ENCODE measurements around the gene MIAT. TPM values are rescaled to one million over a fixed set of nuclear protein-coding genes. Genes with fewer than 3 reads are reported as not detected.

MIAT gene
- total and polyA plus RNA-seq, 12 donors: 0.18 to 23.9 (median 3.1) TPM

DNA sequence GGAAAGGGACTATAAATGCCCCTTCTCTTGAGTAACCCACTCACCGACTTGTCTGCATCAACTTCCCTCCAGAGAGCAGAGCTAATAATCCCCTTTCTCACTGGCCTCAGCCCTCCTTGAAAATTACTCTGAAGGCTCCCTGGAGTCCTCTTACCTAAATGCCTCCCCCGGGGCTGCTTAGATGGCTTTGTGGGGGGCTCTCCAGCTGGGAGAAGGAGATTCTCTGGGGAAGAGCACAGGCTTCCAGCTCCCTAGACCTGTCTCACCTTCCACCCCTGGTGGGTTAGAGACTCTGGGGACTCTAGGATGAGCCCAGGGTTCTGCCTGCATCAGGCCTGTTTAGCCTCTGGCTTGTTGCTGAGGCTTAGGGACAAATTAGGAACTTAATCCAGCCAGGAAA, 39.8 kb downstream of the MIAT start:
- intact Hi-C loops (cut with DNase I): no loop called here
- Histone ChIP-seq H3K27ac (no peak overlapping the region), H3K36me3 (replicated peaks in 1 of 2) (no peaks in the 10 kb centered on the region), H3K9me3 (replicated peaks in 1 of 3) (no peaks in the 10 kb centered on the region), H3K4me3 (no peak overlapping the region), H3K4me1 (replicated peaks in 1 of 2) (no peaks in the 10 kb centered on the region), H3K27me3 (no peaks in the 10 kb centered on the region)
- WGBS, 4 donors: 72 to 91% (median 82%) methylated on average over 2 of the region's 2 CpGs
- no peak for DNase-seq
- TF ChIP-seq POLR2A (IDR thresholded peaks at IDR 0.05): no peak
- TF ChIP-seq, protein P1, sequence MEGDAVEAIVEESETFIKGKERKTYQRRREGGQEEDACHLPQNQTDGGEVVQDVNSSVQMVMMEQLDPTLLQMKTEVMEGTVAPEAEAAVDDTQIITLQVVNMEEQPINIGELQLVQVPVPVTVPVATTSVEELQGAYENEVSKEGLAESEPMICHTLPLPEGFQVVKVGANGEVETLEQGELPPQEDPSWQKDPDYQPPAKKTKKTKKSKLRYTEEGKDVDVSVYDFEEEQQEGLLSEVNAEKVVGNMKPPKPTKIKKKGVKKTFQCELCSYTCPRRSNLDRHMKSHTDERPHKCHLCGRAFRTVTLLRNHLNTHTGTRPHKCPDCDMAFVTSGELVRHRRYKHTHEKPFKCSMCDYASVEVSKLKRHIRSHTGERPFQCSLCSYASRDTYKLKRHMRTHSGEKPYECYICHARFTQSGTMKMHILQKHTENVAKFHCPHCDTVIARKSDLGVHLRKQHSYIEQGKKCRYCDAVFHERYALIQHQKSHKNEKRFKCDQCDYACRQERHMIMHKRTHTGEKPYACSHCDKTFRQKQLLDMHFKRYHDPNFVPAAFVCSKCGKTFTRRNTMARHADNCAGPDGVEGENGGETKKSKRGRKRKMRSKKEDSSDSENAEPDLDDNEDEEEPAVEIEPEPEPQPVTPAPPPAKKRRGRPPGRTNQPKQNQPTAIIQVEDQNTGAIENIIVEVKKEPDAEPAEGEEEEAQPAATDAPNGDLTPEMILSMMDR (IDR thresholded peaks at IDR 0.05): no peak

DNA sequence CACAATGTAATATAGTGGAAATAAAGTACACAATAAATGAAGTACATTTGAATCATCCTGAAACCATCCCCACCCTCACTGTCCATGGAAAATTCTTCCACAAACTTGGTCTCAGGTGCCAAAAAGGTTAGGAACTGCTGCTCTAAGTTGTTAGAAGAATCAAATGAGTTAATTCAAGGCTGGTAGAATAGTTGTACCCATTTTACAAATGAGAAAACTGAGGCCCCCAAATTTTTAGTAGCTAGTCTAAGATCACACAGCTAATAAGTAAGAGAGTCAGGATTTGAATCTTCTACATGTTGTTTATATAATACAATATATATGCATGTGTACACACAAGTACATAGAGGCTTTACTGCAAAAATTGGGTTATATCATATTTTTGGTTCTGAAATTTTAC, 43.1 kb downstream of the MIAT start:
- no peak for DNase-seq
- TF ChIP-seq, protein P1 (IDR thresholded peaks at IDR 0.05): no peak
- no peak for TF ChIP-seq POLR2A (IDR thresholded peaks at IDR 0.05)
- Histone ChIP-seq H3K4me3 (no peak overlapping the region), H3K27ac (no peak overlapping the region), H3K9me3 (replicated peaks in 1 of 3) (no peaks in the 10 kb centered on the region), H3K36me3 (replicated peaks in 1 of 2) (no peaks in the 10 kb centered on the region), H3K27me3 (no peaks in the 10 kb centered on the region), H3K4me1 (replicated peaks in 1 of 2) (no peaks in the 10 kb centered on the region)
- intact Hi-C loops (cut with DNase I): no loop called here

DNA sequence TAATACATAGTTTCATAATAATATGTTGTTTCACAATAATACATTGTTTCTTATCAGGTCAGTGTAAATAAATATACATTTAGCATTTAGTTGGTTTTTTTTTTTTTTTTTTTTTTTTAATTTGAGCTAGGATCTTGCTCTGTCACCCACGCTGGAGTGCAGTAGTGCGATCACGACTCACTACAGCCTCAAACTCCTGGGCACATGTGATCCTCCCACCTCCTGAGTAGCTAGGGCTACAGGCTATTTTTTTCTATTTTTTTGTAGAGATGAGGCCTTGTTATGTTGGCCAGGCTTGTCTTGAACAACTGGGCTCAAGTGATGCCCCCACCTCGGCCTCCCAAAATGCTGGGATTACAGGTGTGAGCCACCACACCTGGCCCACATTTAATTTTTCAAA, 43.5 kb downstream of the MIAT start:
- TF ChIP-seq POLR2A (IDR thresholded peaks at IDR 0.05): no peak
- TF ChIP-seq, protein P1 (IDR thresholded peaks at IDR 0.05): no peak
- 91 to 100% (median 97%) methylated on average over 4 of the region's 4 CpGs for WGBS, 4 donors
- H3K4me3 ChIP-seq: no peak overlapping the region
- intact Hi-C loops (cut with DNase I): no loop called here
- DNase-seq: no peak
- no peaks in the 10 kb centered on the region for H3K36me3 ChIP-seq (replicated peaks in 1 of 2)
- no peaks in the 10 kb centered on the region for H3K27me3 ChIP-seq
- no peak overlapping the region for H3K27ac ChIP-seq
- no peaks in the 10 kb centered on the region for H3K4me1 ChIP-seq (replicated peaks in 1 of 2)
- no peaks in the 10 kb centered on the region for H3K9me3 ChIP-seq (replicated peaks in 1 of 3)

DNA sequence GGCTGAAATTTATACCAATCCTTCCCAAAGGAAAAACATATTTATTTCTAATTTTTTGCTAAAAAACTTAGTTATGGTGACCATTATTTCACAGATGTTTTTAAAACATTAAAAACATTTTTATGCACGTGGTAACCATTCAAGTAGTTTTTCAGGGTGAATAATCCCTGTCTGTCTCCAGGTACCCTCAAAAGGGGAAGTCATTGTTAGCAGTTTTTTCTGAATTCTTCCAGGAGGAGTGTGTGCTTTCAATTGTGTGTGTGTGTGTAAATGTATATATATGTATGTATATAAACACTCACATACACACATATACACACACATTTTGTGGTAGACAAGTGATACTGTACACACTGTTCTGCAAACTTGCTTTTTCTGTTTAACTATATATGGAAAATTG, 43.9 kb downstream of the MIAT start:
- intact Hi-C loops (cut with DNase I): no loop called here
- Histone ChIP-seq H3K4me3 (no peak overlapping the region), H3K4me1 (replicated peaks in 1 of 2) (no peaks in the 10 kb centered on the region), H3K27ac (no peak overlapping the region), H3K36me3 (replicated peaks in 1 of 2) (no peaks in the 10 kb centered on the region), H3K9me3 (replicated peaks in 1 of 3) (no peaks in the 10 kb centered on the region), H3K27me3 (no peaks in the 10 kb centered on the region)
- WGBS, 4 donors: 83 to 91% (median 84%) methylated on average over 1 of the region's 1 CpG
- DNase-seq: no peak
- TF ChIP-seq, protein P1 (IDR thresholded peaks at IDR 0.05): no peak
- TF ChIP-seq POLR2A (IDR thresholded peaks at IDR 0.05): no peak

Measured in adrenal gland (tissue), 12 donors.